ENCODE results near the gene HPCA. TPM values are rescaled to one million over a fixed set of nuclear protein-coding genes. Genes with fewer than 3 reads are reported as not detected.

The HPCA gene
- total and polyA plus RNA-seq, 2 donors (not counting 3 experiments of a cell fraction or from before 2014, with no cell fraction given) = not detected

DNA sequence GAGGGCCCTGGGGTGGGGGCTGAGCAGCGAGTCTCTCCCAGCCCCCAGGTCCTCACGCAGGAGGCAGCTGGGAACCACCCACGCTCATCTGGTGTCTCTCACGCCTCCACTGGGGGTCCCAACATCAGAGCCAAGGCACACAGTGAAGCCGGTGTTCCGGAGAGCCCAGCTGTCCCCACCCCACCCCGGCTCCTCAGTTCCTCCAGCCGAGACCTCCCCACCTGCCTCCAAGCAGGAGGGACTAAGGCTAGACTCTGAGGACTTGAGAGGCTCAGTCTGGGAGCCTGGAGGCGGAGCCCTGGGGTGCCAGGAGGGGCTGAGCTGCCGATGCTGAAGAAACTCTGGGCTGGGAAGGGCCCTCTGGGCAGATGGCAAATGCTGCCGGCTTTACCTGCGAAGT is 1.6 kb upstream of the HPCA start:
- no peak overlapping the region for H3K9ac ChIP-seq (replicated peaks; ENCODE audit: extremely low read depth, insufficient read depth, low read length)
- FAIRE-seq = no peak

DNA sequence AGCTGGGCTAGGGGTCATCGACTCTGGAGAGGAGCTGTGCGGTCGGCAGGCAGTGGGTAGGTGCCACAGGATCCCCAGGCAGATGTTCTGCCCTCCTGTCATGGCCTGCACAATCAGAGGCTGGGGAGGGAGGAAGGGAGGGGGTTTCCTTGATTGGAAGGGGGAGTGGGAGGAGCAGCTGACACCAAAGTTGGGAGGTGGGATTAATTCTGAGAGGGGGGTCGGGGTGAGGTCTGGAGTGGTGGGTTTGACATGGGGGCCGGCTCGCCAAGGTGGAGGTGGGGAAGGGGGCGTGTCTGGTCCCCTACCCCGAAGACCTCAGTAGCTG is 651 bp upstream of the HPCA start:
- H3K4me1 ChIP-seq (ENCODE audit: control insufficient read depth, extremely low read depth, insufficient read depth, low read length) = no peaks in the 10 kb centered on the region
- dilution Hi-C loops (cut with MboI; ENCODE audit: extremely low pct_ligation_motif_present, low sequenced_read_pairs) (no loop called here), intact Hi-C loops (cut with micrococcal nuclease) (no loop called here)
- ChIA-PET POLR2A (no interaction called here), CTCF (interaction anchor here (1.2 to 2.0 kb wide), 3 partner anchors 10 to 171 kb away, joined by 3 to 10 read pairs (median 3); no protein-coding TSS in a partner anchor)
- peaks cover 13 to 16% of the 10 kb centered on the region in 2 experiments for H3K27me3 ChIP-seq (ENCODE audit: control insufficient read depth in 2 of 2, insufficient read depth in 2 of 2, low read length in 2 of 2)
- DNase-seq (ENCODE audit: low read depth, low spot score) = no peak
- no peak overlapping the region for H3K27ac ChIP-seq (ENCODE audit: insufficient read depth, low read depth, low read length)
- H3K9me1 ChIP-seq (replicated peaks; ENCODE audit: control insufficient read depth, extremely low read depth, insufficient read depth, low read length) = no peaks in the 10 kb centered on the region
- no peak overlapping the region for H3K4me2 ChIP-seq (ENCODE audit: insufficient read depth, low read length)
- H3K9ac ChIP-seq (replicated peaks; ENCODE audit: extremely low read depth, insufficient read depth, low read length) = no peak overlapping the region
- H3K9me3 ChIP-seq (replicated peaks; ENCODE audit: control insufficient read depth, insufficient read depth, low read length) = no peaks in the 10 kb centered on the region
- no peak overlapping the region for H2AFZ ChIP-seq (ENCODE audit: low read depth, low read length)
- no peaks in the 10 kb centered on the region for H3K79me2 ChIP-seq (ENCODE audit: control insufficient read depth, insufficient read depth, low read length)
- TF ChIP-seq, protein P1, sequence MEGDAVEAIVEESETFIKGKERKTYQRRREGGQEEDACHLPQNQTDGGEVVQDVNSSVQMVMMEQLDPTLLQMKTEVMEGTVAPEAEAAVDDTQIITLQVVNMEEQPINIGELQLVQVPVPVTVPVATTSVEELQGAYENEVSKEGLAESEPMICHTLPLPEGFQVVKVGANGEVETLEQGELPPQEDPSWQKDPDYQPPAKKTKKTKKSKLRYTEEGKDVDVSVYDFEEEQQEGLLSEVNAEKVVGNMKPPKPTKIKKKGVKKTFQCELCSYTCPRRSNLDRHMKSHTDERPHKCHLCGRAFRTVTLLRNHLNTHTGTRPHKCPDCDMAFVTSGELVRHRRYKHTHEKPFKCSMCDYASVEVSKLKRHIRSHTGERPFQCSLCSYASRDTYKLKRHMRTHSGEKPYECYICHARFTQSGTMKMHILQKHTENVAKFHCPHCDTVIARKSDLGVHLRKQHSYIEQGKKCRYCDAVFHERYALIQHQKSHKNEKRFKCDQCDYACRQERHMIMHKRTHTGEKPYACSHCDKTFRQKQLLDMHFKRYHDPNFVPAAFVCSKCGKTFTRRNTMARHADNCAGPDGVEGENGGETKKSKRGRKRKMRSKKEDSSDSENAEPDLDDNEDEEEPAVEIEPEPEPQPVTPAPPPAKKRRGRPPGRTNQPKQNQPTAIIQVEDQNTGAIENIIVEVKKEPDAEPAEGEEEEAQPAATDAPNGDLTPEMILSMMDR (IDR thresholded peaks at IDR 0.05; ENCODE audit: extremely low read depth in 1 of 2, insufficient read depth in 1 of 2, low read depth in 1 of 2, low read length in 2 of 2) = no peak
- TF ChIP-seq POLR2AphosphoS5 (IDR thresholded peaks at IDR 0.05; ENCODE audit: insufficient read depth, low read depth, low read length) = no peak
- no peak for TF ChIP-seq EZH2 (IDR thresholded peaks at IDR 0.05; ENCODE audit: borderline replicate concordance, low read depth, low read length, severe bottlenecking)
- no peak for TF ChIP-seq POLR2A (IDR thresholded peaks at IDR 0.05; ENCODE audit: low read depth, low read length)
- TF ChIP-seq, protein P2, sequence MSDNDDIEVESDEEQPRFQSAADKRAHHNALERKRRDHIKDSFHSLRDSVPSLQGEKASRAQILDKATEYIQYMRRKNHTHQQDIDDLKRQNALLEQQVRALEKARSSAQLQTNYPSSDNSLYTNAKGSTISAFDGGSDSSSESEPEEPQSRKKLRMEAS (IDR thresholded peaks at IDR 0.05; ENCODE audit: insufficient read depth, insufficient read length) = no peak
- no peak for TF ChIP-seq GATA2 (IDR thresholded peaks at IDR 0.05; ENCODE audit: insufficient read depth, insufficient read length, low read depth, low read length)
- TF ChIP-seq FOS (IDR thresholded peaks at IDR 0.05; ENCODE audit: borderline replicate concordance, insufficient read depth, low read length) = no peak
- TF ChIP-seq MYC (IDR thresholded peaks at IDR 0.05; ENCODE audit: low read depth, low read length) = no peak
- TF ChIP-seq JUN (IDR thresholded peaks at IDR 0.05; ENCODE audit: borderline replicate concordance, insufficient read depth, insufficient read length, low read depth) = no peak
- H4K20me1 ChIP-seq (replicated peaks; ENCODE audit: control insufficient read depth, extremely low read depth, insufficient read depth, low read length) = no peaks in the 10 kb centered on the region
- BruUV-seq (replicated peaks) = no TSS peak
- FAIRE-seq = no peak
- no peaks in the 10 kb centered on the region for H3K36me3 ChIP-seq (ENCODE audit: control insufficient read depth in 2 of 2, extremely low read depth in 1 of 2, insufficient read depth in 2 of 2, low read length in 2 of 2)
- H3K4me3 ChIP-seq (replicated peaks in 1 of 3; ENCODE audit: insufficient read depth in 1 of 3, low read depth in 1 of 3, low read length in 3 of 3) = no peak overlapping the region

More for the DNA sequence above, 1.6 kb upstream of the HPCA start:
- no TSS peak for BruUV-seq (replicated peaks)
- POLR2A ChIA-PET = no interaction called here
- CTCF ChIA-PET = interaction anchor here (1.2 to 2.0 kb wide), 3 partner anchors 9 to 172 kb away, joined by 3 to 10 read pairs (median 3); no protein-coding TSS in a partner anchor
- Histone ChIP-seq H3K27me3 (ENCODE audit: control insufficient read depth in 2 of 2, insufficient read depth in 2 of 2, low read length in 2 of 2) (peaks cover 13 to 15% of the 10 kb centered on the region in 2 experiments), H2AFZ (ENCODE audit: low read depth, low read length) (no peak overlapping the region), H4K20me1 (replicated peaks; ENCODE audit: control insufficient read depth, extremely low read depth, insufficient read depth, low read length) (no peaks in the 10 kb centered on the region), H3K4me1 (ENCODE audit: control insufficient read depth, extremely low read depth, insufficient read depth, low read length) (no peaks in the 10 kb centered on the region), H3K27ac (ENCODE audit: insufficient read depth, low read depth, low read length) (no peak overlapping the region), H3K9me3 (replicated peaks; ENCODE audit: control insufficient read depth, insufficient read depth, low read length) (no peaks in the 10 kb centered on the region), H3K9me1 (replicated peaks; ENCODE audit: control insufficient read depth, extremely low read depth, insufficient read depth, low read length) (no peaks in the 10 kb centered on the region), H3K4me3 (replicated peaks in 1 of 3; ENCODE audit: insufficient read depth in 1 of 3, low read depth in 1 of 3, low read length in 3 of 3) (no peak overlapping the region), H3K36me3 (ENCODE audit: control insufficient read depth in 2 of 2, extremely low read depth in 1 of 2, insufficient read depth in 2 of 2, low read length in 2 of 2) (no peaks in the 10 kb centered on the region), H3K4me2 (ENCODE audit: insufficient read depth, low read length) (no peak overlapping the region), H3K79me2 (ENCODE audit: control insufficient read depth, insufficient read depth, low read length) (no peaks in the 10 kb centered on the region)
- dilution Hi-C loops (cut with MboI; ENCODE audit: extremely low pct_ligation_motif_present, low sequenced_read_pairs) = no loop called here
- intact Hi-C loops (cut with micrococcal nuclease) = no loop called here
- DNase-seq (ENCODE audit: low read depth, low spot score) = no peak
- TF ChIP-seq POLR2A (IDR thresholded peaks at IDR 0.05; ENCODE audit: low read depth, low read length) = no peak
- no peak for TF ChIP-seq MYC (IDR thresholded peaks at IDR 0.05; ENCODE audit: low read depth, low read length)
- TF ChIP-seq, protein P2 (IDR thresholded peaks at IDR 0.05; ENCODE audit: insufficient read depth, insufficient read length) = no peak

All from endothelial cell of umbilical vein (primary cell).